GM12864 (cell line): ENCODE measurements around the gene ADNP2.

ENCODE experiments used
- DNase-seq: peaks from one replicate; pipeline ENCODE4 v3.0.0-alpha.2; 2011; ENCODE audit warnings: low read depth
- H3K4me3 ChIP-seq: 2 replicates; pipeline ENCODE4 v1.5.1; 2011; ENCODE audit warnings: mild to moderate bottlenecking, low read depth, low read length, control low read depth
- TF ChIP-seq, protein P1 (sequence below): IDR thresholded peaks from 2 replicates; pipeline ENCODE4 v1.5.1; 2011; ENCODE audit warnings: low read depth, mild to moderate bottlenecking, moderate library complexity, low read length, control low read depth, inconsistent platforms; ENCODE audit errors: missing control alignments

The ADNP2 gene

GRCh38 chr18:80120932-80121331 lies 11.9 kb downstream of the ADNP2 start:
- no peak overlapping the region for H3K4me3 ChIP-seq
- TF ChIP-seq, protein P1, sequence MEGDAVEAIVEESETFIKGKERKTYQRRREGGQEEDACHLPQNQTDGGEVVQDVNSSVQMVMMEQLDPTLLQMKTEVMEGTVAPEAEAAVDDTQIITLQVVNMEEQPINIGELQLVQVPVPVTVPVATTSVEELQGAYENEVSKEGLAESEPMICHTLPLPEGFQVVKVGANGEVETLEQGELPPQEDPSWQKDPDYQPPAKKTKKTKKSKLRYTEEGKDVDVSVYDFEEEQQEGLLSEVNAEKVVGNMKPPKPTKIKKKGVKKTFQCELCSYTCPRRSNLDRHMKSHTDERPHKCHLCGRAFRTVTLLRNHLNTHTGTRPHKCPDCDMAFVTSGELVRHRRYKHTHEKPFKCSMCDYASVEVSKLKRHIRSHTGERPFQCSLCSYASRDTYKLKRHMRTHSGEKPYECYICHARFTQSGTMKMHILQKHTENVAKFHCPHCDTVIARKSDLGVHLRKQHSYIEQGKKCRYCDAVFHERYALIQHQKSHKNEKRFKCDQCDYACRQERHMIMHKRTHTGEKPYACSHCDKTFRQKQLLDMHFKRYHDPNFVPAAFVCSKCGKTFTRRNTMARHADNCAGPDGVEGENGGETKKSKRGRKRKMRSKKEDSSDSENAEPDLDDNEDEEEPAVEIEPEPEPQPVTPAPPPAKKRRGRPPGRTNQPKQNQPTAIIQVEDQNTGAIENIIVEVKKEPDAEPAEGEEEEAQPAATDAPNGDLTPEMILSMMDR: no peak
- DNase-seq: no peak

GRCh38 chr18:80124131-80124530 lies 15.1 kb downstream of the ADNP2 start:
- TF ChIP-seq, protein P1: no peak
- no peak overlapping the region for H3K4me3 ChIP-seq
- DNase-seq: no peak

- no peak overlapping the region for H3K4me3 ChIP-seq
- DNase-seq: no peak
- TF ChIP-seq, protein P1: no peak
These were observed 17.7 kb downstream of the ADNP2 start for GRCh38 chr18:80126797-80127196.

DNA sequence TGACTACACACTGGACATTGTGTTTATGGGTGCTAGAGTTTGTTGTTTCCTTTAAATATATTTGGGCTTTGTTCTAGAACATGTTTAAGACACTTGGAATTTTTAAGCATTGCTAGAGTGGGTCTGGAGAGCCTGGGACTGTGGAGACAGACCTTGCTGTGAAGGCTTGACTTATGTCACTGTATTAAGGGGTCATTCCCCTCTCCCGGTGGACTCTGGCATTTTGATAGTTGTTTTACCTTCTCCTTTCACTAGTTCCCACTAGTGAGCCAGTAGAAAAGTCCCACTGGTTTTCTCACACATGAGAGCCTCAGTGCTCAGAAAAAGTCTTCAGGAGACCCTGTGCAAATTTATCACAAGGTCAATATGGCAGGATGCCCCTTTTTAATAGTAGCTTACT lies 18.6 kb downstream of the ADNP2 start:
- TF ChIP-seq, protein P1: no peak
- no peak overlapping the region for H3K4me3 ChIP-seq
- DNase-seq: no peak

- no peak for DNase-seq
- TF ChIP-seq, protein P1: no peak
- H3K4me3 ChIP-seq: no peak overlapping the region
These were observed 20.8 kb downstream of the ADNP2 start for GRCh38 chr18:80129672-80130367.

DNA sequence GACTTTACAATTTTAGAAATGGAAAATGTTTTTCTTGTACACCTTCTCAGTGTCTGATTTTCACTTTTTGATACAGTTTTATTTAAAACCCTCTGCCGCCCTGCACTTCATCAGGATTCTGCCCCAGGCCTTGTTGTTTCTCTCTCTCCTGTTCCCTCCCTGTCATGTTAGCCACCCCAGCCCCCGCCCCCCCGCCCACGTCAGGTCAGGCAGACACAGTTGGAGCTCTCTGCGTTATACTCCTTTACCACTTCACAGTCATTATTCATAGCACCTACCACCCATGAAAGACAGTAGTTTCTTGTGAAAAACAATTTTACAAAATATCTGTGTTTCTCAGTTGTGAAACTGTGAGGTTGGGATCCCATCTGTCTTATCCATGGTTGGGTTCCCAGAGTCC lies 21.5 kb downstream of the ADNP2 start:
- no peak for DNase-seq
- TF ChIP-seq, protein P1: no peak
- H3K4me3 ChIP-seq: no peak overlapping the region

DNA sequence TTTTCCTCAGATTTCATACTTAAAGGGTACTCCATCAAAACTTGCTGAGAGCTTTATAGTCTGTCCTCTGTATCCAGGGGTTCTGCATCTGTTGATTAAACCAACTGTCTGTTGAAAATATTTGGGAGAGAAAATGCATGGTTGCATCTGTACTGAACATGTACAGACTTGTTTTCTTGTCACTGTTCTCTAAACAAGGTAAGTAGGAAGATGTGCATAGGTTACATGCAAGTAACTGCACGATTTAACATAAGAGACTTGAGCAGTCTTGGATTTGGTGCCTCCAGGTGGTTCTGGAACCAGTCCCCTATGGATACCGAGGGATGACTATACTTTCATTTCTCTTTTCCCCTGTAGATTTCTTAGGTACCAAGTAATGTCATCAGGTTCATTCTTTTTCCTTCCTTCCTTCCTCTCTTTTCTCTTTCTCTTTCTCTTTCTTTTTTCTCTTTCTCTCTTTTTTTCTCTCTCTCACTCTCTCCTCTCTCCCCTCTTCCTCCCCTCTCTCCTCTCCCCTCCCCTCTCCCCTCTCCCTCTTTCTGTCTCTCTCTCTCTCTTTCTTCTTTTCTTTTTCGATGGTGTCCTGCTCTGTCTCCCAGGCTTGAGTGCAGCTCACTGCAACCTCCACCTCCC lies 23.2 kb downstream of the ADNP2 start:
- H3K4me3 ChIP-seq: no peak overlapping the region
- TF ChIP-seq, protein P1: no peak
- DNase-seq: no peak
